Sigmoid colon (tissue), 7 donors: ENCODE results near the gene PAPLN. TPM values are rescaled to one million over a fixed set of nuclear protein-coding genes. Genes with fewer than 3 reads are reported as not detected.

ENCODE experiments used
- DNase-seq: peaks from one replicate; pipeline ENCODE4 v3.0.0-alpha.2; 2019
- H3K27ac ChIP-seq, 4 donors: fragments of 200-600 bp; sonication (generic); one replicate each; pipeline ENCODE4 v1.5.1; 2016 to 2019; ENCODE audit warnings: mild to moderate bottlenecking in 1 of 4
- H3K27me3 ChIP-seq, 3 donors: fragments of 200-600 bp; sonication (generic); one replicate each; pipeline ENCODE4 v1.5.1; 2019; ENCODE audit warnings: mild to moderate bottlenecking in 1 of 3
- H3K36me3 ChIP-seq, 4 donors: fragments of 200-600 bp; sonication (generic); one replicate each; pipeline ENCODE4 v1.5.1; 2016 to 2019
- H3K4me1 ChIP-seq, 4 donors: fragments of 200-600 bp; sonication (generic); one replicate each; pipeline ENCODE4 v1.5.1; 2017 to 2019
- H3K4me3 ChIP-seq, 4 donors: fragments of 200-600 bp; sonication (generic); one replicate each; pipeline ENCODE4 v1.5.1; 2017 to 2019; ENCODE audit warnings: mild to moderate bottlenecking in 2 of 4, moderate library complexity in 1 of 4
- H3K9me3 ChIP-seq, 4 donors: fragments of 200-600 bp in 3 of 4; sonication (generic) in 3 of 4; one replicate each; pipeline versions ENCODE4 v1.5.1 to v1.6.1; 2013 to 2019
- CTCF ChIP-seq, 4 experiments: fragments of 450-650 bp in 3 of 4; fragments of 200-600 bp in 1 of 4; IDR thresholded peaks; one replicate each; pipeline ENCODE4 v1.5.1; 2016 to 2019; ENCODE audit warnings: antibody characterized with exemption in 4 of 4, mild to moderate bottlenecking in 3 of 4, moderate library complexity in 2 of 4
- EP300 ChIP-seq, 4 donors: sonication (generic); formaldehyde crosslinking; IDR thresholded peaks; one replicate each; pipeline ENCODE4 v1.6.1; 2017; ENCODE audit warnings: antibody characterized with exemption in 4 of 4
- POLR2A ChIP-seq, 2 donors: fragments of 450-650 bp; IDR thresholded peaks; one replicate each; pipeline ENCODE4 v1.6.1; 2016; ENCODE audit warnings: antibody characterized with exemption in 2 of 2, mild to moderate bottlenecking in 2 of 2, moderate library complexity in 2 of 2
- POLR2AphosphoS5 ChIP-seq, 4 donors: sonication (generic); formaldehyde crosslinking; IDR thresholded peaks; one replicate each; pipeline ENCODE4 v1.6.1; 2017; ENCODE audit warnings: antibody characterized with exemption in 4 of 4
- WGBS, 2 donors: extraction: QIAGEN DNeasy Blood & Tissue Kit; methylation state at CpG; one replicate each; pipeline ENCODE4 v1.1.7; 2013; 5-methylcytosine and 5-hydroxymethylcytosine counted together
- intact Hi-C: fragments of 100-400 bp; cut with DNase I; formaldehyde crosslinking; loops from one replicate; pipeline ENCODE4 v1.15.1; 2023
- polyA plus RNA-seq, 3 donors: library from polyadenylated mRNA; stranded (reverse); fragments of 200-250 nt; gene quantifications; one replicate each; pipeline ENCODE4 v1.2.3, GENCODE V29; 2013
- total RNA-seq, 4 donors: library from RNA; depleted of rRNA; stranded (reverse); fragments of >200 nt; gene quantifications; one replicate each; pipeline ENCODE4 v1.1.0, GENCODE V29; 2016
- donor health status: healthy with polysubstance abuse.
- donor health status: Bipolar disorder and iron deficiency.
- donor health status: healthy.

The PAPLN gene
- total and polyA plus RNA-seq, 7 donors = 0.46 to 52.1 (median 13.6) TPM

GRCh38 chr14:73255005-73255400, 17.7 kb downstream of the PAPLN start:
- TF ChIP-seq POLR2A (IDR thresholded peaks at IDR 0.05) = no peak
- no peak for TF ChIP-seq CTCF (IDR thresholded peaks at IDR 0.05)
- no peak for TF ChIP-seq POLR2AphosphoS5 (IDR thresholded peaks at IDR 0.05)
- TF ChIP-seq EP300 (IDR thresholded peaks at IDR 0.05) = no peak
- Histone ChIP-seq H3K4me1 (no peaks in the 10 kb centered on the region), H3K27ac (no peak overlapping the region), H3K4me3 (no peak overlapping the region), H3K27me3 (no peaks in the 10 kb centered on the region), H3K9me3 (no peaks in the 10 kb centered on the region), H3K36me3 (peaks cover 0 to 54% (median 0%) of the 10 kb centered on the region in 4 donors)
- no peak for DNase-seq
- intact Hi-C loops = no loop called here
- 86 to 94% methylated on average over 6 of the region's 6 CpGs for WGBS, 2 donors

GRCh38 chr14:73255693-73256225, 18.5 kb downstream of the PAPLN start:
- Histone ChIP-seq H3K9me3 (no peaks in the 10 kb centered on the region), H3K4me1 (no peaks in the 10 kb centered on the region), H3K27me3 (no peaks in the 10 kb centered on the region), H3K27ac (no peak overlapping the region), H3K4me3 (no peak overlapping the region), H3K36me3 (peaks cover 0 to 49% (median 0%) of the 10 kb centered on the region in 4 donors)
- TF ChIP-seq POLR2A (IDR thresholded peaks at IDR 0.05) = no peak
- TF ChIP-seq POLR2AphosphoS5 (IDR thresholded peaks at IDR 0.05) = no peak
- no peak for TF ChIP-seq CTCF (IDR thresholded peaks at IDR 0.05)
- no peak for TF ChIP-seq EP300 (IDR thresholded peaks at IDR 0.05)
- no peak for DNase-seq
- intact Hi-C loops = no loop called here
- 85 to 91% methylated on average over 9 of the region's 9 CpGs for WGBS, 2 donors

DNA sequence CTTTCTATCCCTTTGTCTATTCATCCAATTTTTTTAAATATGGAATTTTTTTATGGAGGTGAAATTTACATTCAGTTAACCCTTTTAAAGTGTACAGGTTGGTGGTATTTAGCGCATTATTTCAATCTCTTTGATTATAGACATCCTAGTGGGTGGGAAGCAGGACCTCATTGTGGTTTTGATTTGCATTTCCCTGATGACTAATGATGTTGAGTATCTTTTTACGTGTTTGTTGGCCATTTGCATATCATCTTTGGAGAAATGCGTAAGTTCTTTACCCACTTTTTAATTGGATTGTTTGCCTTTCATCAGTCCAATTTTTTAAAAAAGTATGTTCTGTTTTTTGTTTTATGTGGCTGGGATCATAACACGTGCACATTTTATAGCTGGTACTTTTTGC, 20.8 kb downstream of the PAPLN start:
- no peak overlapping the region for H3K4me3 ChIP-seq
- H3K36me3 ChIP-seq = peaks cover 0 to 41% (median 0%) of the 10 kb centered on the region in 4 donors
- no peaks in the 10 kb centered on the region for H3K9me3 ChIP-seq

DNA sequence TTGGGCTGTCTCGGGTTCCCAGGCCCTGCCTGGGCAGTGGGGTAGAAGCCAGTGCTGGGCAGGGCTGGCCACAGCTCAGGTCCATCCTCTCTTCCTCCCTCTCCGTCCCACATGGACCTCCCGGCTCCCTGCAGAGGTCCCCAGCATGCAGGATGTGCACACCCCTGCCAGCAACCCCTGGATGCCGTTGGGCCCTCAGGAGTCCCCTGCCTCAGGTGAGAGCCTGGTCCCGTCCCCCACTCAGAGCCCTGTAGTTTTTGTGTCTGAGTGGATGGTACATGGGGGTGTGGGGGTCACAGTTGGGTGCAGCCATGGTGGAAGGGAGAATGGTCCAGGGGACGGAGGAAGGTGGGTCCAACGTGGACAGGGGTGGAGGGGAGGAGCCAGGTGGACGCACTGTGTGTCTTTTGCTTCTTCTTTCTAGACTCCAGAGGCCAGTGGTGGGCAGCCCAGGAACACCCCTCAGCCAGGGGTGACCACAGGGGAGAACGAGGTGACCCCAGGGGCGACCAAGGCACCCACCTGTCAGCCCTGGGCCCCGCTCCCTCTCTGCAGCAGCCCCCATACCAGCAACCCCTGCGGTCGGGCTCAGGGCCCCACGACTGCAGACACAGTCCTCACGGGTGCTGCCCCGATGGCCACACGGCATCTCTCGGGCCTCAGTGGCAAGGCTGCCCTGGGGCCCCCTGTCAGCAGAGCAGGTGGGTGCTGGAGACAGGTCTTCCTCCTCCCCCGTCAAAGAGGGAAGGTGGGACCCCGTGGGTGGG, 21.7 kb downstream of the PAPLN start:
- Histone ChIP-seq H3K4me1 (no peaks in the 10 kb centered on the region), H3K27me3 (no peaks in the 10 kb centered on the region), H3K4me3 (no peak overlapping the region), H3K36me3 (peaks cover 0 to 43% (median 0%) of the 10 kb centered on the region in 4 donors), H3K27ac (no peak overlapping the region), H3K9me3 (no peaks in the 10 kb centered on the region)
- no peak for DNase-seq
- no peak for TF ChIP-seq POLR2A (IDR thresholded peaks at IDR 0.05)
- TF ChIP-seq EP300 (IDR thresholded peaks at IDR 0.05) = no peak
- no peak for TF ChIP-seq POLR2AphosphoS5 (IDR thresholded peaks at IDR 0.05)
- TF ChIP-seq CTCF (IDR thresholded peaks at IDR 0.05) = no peak
- WGBS, 2 donors = 85 to 93% methylated on average over 20 of the region's 20 CpGs
- intact Hi-C loops = no loop called here

More for the DNA sequence above, 20.8 kb downstream of the PAPLN start:
- no peaks in the 10 kb centered on the region for H3K27me3 ChIP-seq
- 77 to 78% methylated on average over 4 of the region's 4 CpGs for WGBS, 2 donors
- no peak for DNase-seq
- no peak for TF ChIP-seq POLR2A (IDR thresholded peaks at IDR 0.05)
- TF ChIP-seq CTCF (IDR thresholded peaks at IDR 0.05) = no peak
- no peak for TF ChIP-seq POLR2AphosphoS5 (IDR thresholded peaks at IDR 0.05)
- no peak for TF ChIP-seq EP300 (IDR thresholded peaks at IDR 0.05)
- intact Hi-C loops = no loop called here
- H3K27ac ChIP-seq = no peak overlapping the region
- no peaks in the 10 kb centered on the region for H3K4me1 ChIP-seq
